OCI-LY7 (cell line): ENCODE data around the gene ZMIZ1. TPM values are rescaled to one million over a fixed set of nuclear protein-coding genes. Genes with fewer than 3 reads are reported as not detected.

Experiments used
- BruUV-seq: library from RNA; stranded (reverse); fragments of 400-500 nt; replicated peaks from 2 replicates; lab custom pipeline; 2021; lab: Mats Ljungman, UMichigan
- CTCF ChIA-PET: fragments of 300-600 bp; sonication (Branson Sonifier 250); formaldehyde crosslinking; loops from one replicate; lab custom pipeline; 2022; ENCODE audit warnings: antibody characterized with exemption; ENCODE audit not compliant: unreplicated experiment; lab: Charles Lee
- POLR2A ChIA-PET: fragments of 300-600 bp; sonication (Branson Sonifier 250); formaldehyde crosslinking; loops from one replicate; lab custom pipeline; 2022; ENCODE audit warnings: antibody characterized with exemption; lab: Charles Lee
- DNase-seq: peaks from one replicate; pipeline ENCODE4 v3.0.0-alpha.2; 2015; ENCODE audit warnings: low spot score
- H2AFZ ChIP-seq: fragments of 200-600 bp; sonication (generic), shearing (Covaris generic); 2 replicates; pipeline ENCODE4 v1.6.1; 2014; ENCODE audit warnings: mild to moderate bottlenecking, antibody characterized with exemption, low read length, moderate library complexity
- H3K27ac ChIP-seq: fragments of 200-600 bp; sonication (generic); 2 replicates; pipeline ENCODE4 v1.5.1; 2014; ENCODE audit warnings: mixed run types, low read depth, mild to moderate bottlenecking, moderate library complexity, low read length, inconsistent platforms; ENCODE audit not compliant: poor library complexity, severe bottlenecking
- H3K36me3 ChIP-seq: fragments of 200-600 bp; sonication (generic); 2 replicates; pipeline ENCODE4 v1.6.1; 2014; ENCODE audit warnings: mild to moderate bottlenecking, antibody characterized with exemption, low read length, moderate library complexity, mixed read lengths; ENCODE audit not compliant: insufficient read depth
- H3K4me1 ChIP-seq: fragments of 200-600 bp; sonication (generic); 2 replicates; pipeline ENCODE4 v1.5.1; 2014; ENCODE audit warnings: mild to moderate bottlenecking, low read length; ENCODE audit not compliant: insufficient read depth, poor library complexity, severe bottlenecking
- H3K4me2 ChIP-seq: fragments of 200-600 bp; sonication (generic); 2 replicates; pipeline ENCODE4 v1.6.1; 2014; ENCODE audit warnings: mild to moderate bottlenecking, low read length
- H3K4me3 ChIP-seq: fragments of 200-600 bp; sonication (generic); 2 replicates; pipeline ENCODE4 v1.5.1; 2014; ENCODE audit warnings: mild to moderate bottlenecking, low read depth, low read length; ENCODE audit not compliant: poor library complexity, severe bottlenecking
- H3K79me2 ChIP-seq: fragments of 200-600 bp; sonication (generic); 2 replicates; pipeline ENCODE4 v1.6.1; 2016; ENCODE audit warnings: low read depth, mild to moderate bottlenecking, low read length, moderate library complexity, mixed read lengths; ENCODE audit not compliant: insufficient read depth
- H3K9me2 ChIP-seq: fragments of 200-600 bp; sonication (generic); 2 replicates; pipeline ENCODE4 v1.6.1; 2016; ENCODE audit warnings: mild to moderate bottlenecking, low read length, mixed read lengths; ENCODE audit not compliant: insufficient read depth
- H3K9me3 ChIP-seq: fragments of 200-600 bp; sonication (generic); 2 replicates; pipeline ENCODE4 v1.6.1; 2014; ENCODE audit warnings: mild to moderate bottlenecking, mixed run types, low read length, mixed read lengths
- H4K20me1 ChIP-seq: fragments of 200-600 bp; sonication (generic); 2 replicates; pipeline ENCODE4 v1.6.1; 2014; ENCODE audit warnings: mild to moderate bottlenecking, antibody characterized with exemption, low read length, moderate library complexity, mixed read lengths; ENCODE audit not compliant: insufficient read depth
- EZH2phosphoT487 ChIP-seq: fragments of 200-600 bp; sonication (generic); IDR thresholded peaks from 2 replicates; pipeline ENCODE4 v1.6.1; 2018; ENCODE audit warnings: low read depth, borderline replicate concordance, mild to moderate bottlenecking, mixed run types, antibody characterized with exemption, low read length, moderate library complexity, mixed read lengths
- intact Hi-C: fragments of 100-400 bp; cut with micrococcal nuclease; formaldehyde crosslinking; loops from one replicate; pipeline ENCODE4 v1.10.0; 2022; ENCODE audit not compliant: unreplicated experiment
- total RNA-seq, 2 experiments: library from RNA; depleted of rRNA in 1 of 2; stranded (reverse); fragments of >200 nt in 1 of 2; shearing (Covaris generic) in 1 of 2; gene quantifications; 2 replicates each; pipeline ENCODE4 v1.2.3, GENCODE V29; 2014 to 2022
- TF ChIP-seq, protein P1 (sequence below): fragments of 200-600 bp; sonication (generic); conservative IDR thresholded peaks from 2 replicates; pipeline ENCODE4 v1.5.1; 2014; ENCODE audit warnings: mild to moderate bottlenecking, antibody characterized with exemption, low read length, moderate library complexity, mixed read lengths

ZMIZ1 gene
- total RNA-seq, 2 experiments from 2014 or later = 20.4 to 66.9 TPM

- DNase-seq = no peak
- TF ChIP-seq EZH2phosphoT487 = no peak
- TF ChIP-seq, protein P1, sequence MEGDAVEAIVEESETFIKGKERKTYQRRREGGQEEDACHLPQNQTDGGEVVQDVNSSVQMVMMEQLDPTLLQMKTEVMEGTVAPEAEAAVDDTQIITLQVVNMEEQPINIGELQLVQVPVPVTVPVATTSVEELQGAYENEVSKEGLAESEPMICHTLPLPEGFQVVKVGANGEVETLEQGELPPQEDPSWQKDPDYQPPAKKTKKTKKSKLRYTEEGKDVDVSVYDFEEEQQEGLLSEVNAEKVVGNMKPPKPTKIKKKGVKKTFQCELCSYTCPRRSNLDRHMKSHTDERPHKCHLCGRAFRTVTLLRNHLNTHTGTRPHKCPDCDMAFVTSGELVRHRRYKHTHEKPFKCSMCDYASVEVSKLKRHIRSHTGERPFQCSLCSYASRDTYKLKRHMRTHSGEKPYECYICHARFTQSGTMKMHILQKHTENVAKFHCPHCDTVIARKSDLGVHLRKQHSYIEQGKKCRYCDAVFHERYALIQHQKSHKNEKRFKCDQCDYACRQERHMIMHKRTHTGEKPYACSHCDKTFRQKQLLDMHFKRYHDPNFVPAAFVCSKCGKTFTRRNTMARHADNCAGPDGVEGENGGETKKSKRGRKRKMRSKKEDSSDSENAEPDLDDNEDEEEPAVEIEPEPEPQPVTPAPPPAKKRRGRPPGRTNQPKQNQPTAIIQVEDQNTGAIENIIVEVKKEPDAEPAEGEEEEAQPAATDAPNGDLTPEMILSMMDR = no peak
- H3K4me3 ChIP-seq = no peak overlapping the region
- POLR2A ChIA-PET = no interaction called here
- H3K79me2 ChIP-seq = no peaks in the 10 kb centered on the region
- H4K20me1 ChIP-seq = no peaks in the 10 kb centered on the region
- no peaks in the 10 kb centered on the region for H3K9me3 ChIP-seq
- intact Hi-C loops = no loop called here
- no TSS peak for BruUV-seq
- no peak overlapping the region for H2AFZ ChIP-seq
- no peaks in the 10 kb centered on the region for H3K9me2 ChIP-seq
- H3K4me2 ChIP-seq = no peak overlapping the region
- no peak overlapping the region for H3K27ac ChIP-seq
- peaks cover 68% of the 10 kb centered on the region; the same call in 1 of the 2 replicates for H3K36me3 ChIP-seq
- CTCF ChIA-PET = no interaction called here
- H3K4me1 ChIP-seq = peaks cover 26% of the 10 kb centered on the region
These were observed 221.0 kb downstream of the ZMIZ1 start for GRCh38 chr10:79289801-79290200.

- TF ChIP-seq EZH2phosphoT487 = no peak
- TF ChIP-seq, protein P1 = no peak
- Histone ChIP-seq H3K4me3 (no peak overlapping the region), H3K9me2 (no peaks in the 10 kb centered on the region), H2AFZ (no peak overlapping the region), H4K20me1 (no peaks in the 10 kb centered on the region), H3K4me2 (no peak overlapping the region), H3K36me3 (peaks cover 80% of the 10 kb centered on the region; the same call in 1 of the 2 replicates), H3K27ac (no peak overlapping the region), H3K9me3 (no peaks in the 10 kb centered on the region), H3K4me1 (peaks cover 2% of the 10 kb centered on the region), H3K79me2 (no peaks in the 10 kb centered on the region)
- no peak for DNase-seq
- no TSS peak for BruUV-seq
- ChIA-PET POLR2A (no interaction called here), CTCF (no interaction called here)
- intact Hi-C loops = no loop called here
These were observed 223.4 kb downstream of the ZMIZ1 start for GRCh38 chr10:79292026-79292766.
